Measurements from ENCODE around the gene ANKS3.

GRCh38 chr16:4706871-4707270 is 27.2 kb downstream of the ANKS3 start:
- TF ChIP-seq CTCF (optimal IDR thresholded peaks at IDR 0.05 in 1 of 3, IDR thresholded peaks at IDR 0.05 in 1 of 3, conservative IDR thresholded peaks at IDR 0.05 in 1 of 3; ENCODE audit: extremely low read depth in 1 of 3, insufficient read depth in 2 of 3, low read length in 3 of 3) (no peak), EZH2 (IDR thresholded peaks at IDR 0.05; ENCODE audit: low read length) (no peak)

Data from keratinocyte (primary cell).